H54 (cell line): ENCODE data around the gene GPC1.
"Not testable (repeated sequence)": the region's sequence is repeated elsewhere in the genome, so short reads cannot be mapped to it uniquely, and the experiment has no call there.

Experiments used
- DNase-seq: peaks from one replicate; pipeline ENCODE4 v3.0.0; 2011; ENCODE audit warnings: low spot score, mixed read lengths; ENCODE audit not compliant: insufficient read length
- FAIRE-seq: peaks from 3 replicates; lab custom pipeline; 2011; peaks lifted over from hg19 to GRCh38; lab: Jason Lieb, UNC
- POLR2A ChIP-seq: IDR thresholded peaks from 2 replicates; pipeline ENCODE4 v1.6.1; 2011; ENCODE audit warnings: low read depth, mild to moderate bottlenecking, low read length

Gene GPC1, protein sequence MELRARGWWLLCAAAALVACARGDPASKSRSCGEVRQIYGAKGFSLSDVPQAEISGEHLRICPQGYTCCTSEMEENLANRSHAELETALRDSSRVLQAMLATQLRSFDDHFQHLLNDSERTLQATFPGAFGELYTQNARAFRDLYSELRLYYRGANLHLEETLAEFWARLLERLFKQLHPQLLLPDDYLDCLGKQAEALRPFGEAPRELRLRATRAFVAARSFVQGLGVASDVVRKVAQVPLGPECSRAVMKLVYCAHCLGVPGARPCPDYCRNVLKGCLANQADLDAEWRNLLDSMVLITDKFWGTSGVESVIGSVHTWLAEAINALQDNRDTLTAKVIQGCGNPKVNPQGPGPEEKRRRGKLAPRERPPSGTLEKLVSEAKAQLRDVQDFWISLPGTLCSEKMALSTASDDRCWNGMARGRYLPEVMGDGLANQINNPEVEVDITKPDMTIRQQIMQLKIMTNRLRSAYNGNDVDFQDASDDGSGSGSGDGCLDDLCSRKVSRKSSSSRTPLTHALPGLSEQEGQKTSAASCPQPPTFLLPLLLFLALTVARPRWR

DNA sequence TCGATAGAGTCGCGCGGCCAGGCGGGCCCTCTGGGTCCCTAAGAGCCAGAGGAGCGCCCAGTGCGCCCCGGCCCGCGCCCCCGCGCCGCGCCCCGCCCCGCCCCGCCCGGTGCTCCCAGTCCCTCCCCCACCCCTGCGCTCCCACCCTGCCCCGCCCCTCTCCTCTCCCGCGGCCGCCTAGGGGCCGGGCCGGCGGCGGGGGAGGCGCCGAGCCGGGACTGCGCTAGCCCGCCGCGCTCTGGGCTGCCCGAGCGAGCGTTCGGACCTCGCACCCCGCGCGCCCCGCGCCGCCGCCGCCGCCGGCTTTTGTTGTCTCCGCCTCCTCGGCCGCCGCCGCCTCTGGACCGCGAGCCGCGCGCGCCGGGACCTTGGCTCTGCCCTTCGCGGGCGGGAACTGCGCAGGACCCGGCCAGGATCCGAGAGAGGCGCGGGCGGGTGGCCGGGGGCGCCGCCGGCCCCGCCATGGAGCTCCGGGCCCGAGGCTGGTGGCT, at the start of gene GPC1:
Gene GPC1, plus strand, starts transcription at position 207 of the 491 bp plus-strand sequence. Its CDS starts 256 bp downstream, at position 463.
- DNase-seq = peak; percentile 82
- FAIRE-seq = no peak
- peak; percentile 58 for TF ChIP-seq POLR2A

- no peak for TF ChIP-seq POLR2A
- DNase-seq (no peak), FAIRE-seq (no peak)
Measured at GRCh38 chr2:240386326-240386725, 49.1 kb upstream of the GPC1 start.

DNA sequence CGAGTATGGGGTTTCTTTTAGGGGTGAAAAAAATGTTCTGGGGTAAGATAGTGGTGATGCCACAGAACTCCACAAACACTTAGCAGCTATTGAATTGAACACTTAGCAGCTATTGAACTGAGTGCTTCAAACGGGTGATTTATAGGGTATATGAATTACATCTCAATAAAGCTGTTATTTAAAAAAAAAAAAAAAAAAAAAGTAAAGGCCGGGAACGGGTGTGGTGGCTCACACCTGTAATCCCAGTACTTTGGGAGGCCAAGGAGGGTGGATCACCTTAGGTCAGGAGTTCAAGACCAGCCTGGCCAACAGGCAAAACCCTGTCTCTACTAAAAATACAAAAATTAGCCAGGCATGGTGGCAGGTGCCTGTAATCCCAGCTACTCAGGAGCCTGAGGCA, 48.7 kb upstream of the GPC1 start:
- FAIRE-seq, DNase-seq: not testable (repeated sequence)

DNA sequence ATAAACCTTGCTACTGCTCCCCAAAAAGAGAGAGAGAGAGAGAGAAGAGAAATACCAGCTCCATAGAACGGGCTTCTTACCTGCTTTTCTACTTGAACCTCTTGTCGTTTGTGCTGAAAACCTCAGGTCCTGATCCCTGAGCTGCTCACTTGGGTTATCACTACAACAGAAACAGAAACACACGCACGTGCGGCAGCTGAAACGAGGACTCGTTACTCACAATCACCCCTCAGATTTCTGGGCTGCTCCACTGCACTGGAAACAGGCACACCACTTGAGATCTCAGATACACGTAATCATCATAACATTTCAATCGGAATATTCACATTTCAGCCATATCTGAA, 48.2 kb upstream of the GPC1 start:
- no peak for TF ChIP-seq POLR2A
- no peak for FAIRE-seq
- DNase-seq = no peak

DNA sequence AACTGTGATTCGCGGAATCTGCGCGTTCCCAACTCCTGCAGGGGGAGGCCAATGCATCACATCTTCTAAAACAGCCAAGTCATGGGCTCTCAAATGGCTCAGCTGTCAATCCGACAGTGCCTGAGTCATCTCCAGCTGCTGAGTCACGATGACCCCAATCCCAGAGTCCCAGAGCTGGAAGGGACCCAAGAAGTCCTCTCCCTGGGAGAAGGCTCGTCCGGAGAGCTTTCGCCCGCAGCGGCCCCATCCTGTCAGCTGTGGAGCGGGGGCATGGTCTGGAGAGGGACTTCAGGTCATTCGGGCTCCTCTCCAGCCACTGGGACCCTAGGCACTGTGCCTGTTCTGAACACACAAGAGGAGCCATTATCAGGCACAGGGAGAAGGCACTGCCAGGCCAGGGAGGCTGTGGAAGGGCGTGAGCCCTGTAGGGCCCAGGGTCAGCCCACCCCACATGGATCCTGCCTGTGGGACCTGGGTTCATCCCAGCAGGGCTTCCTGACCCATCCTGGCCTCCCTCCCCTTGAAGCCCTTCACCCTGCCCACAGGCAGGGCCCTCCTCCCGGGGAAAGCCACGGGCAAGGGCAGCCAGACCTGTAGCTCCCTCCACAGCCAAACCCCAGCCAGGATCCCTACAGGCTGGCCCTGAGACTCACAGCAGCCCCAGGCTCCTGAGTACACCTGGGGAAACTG, 47.6 kb upstream of the GPC1 start:
- FAIRE-seq (peak; percentile 71), DNase-seq (peak; percentile 87)

DNA sequence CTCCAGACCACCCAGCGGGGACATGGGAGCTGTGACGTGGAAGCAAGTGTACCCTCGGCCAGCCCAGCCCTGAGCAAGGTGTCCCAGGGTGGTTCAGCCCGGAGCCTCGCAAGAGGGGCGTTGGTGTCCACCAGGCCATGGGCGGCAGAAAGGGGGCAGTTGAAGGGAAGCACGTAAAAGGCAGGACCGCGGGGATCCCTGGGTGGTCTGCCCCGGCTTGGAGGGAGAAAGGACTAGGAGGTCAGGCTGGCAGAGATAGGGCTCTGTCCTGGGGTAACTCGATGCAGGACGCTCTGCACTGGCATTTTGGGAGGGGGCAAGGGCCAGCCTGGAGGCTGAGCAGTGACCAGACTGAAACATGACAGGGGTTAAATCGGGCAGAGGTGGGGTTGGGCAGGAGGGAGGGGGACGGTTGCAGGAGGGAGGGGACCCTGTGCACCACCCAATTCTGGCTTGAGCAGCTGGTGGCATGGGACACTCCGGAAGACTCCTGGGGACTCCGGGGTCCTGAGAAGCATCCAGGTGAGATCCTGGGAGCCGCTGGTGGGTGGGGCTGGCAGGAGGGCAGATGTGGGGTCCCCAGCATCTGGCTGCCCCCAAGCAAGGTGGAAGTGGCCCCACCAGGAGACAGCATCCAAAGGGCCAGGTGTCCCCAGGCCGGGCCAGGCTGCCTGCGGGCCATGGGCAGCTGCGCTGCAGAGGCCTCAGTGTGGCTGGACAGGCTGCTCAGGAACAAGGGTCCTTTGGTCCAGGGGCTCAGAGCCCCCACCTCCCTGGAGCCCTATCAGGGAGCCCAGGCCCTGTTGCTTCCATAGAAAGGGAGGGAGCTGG, 46.8 kb upstream of the GPC1 start:
- FAIRE-seq (no peak), DNase-seq (no peak)
- no peak for TF ChIP-seq POLR2A

More for the DNA sequence above, 47.6 kb upstream of the GPC1 start:
- TF ChIP-seq POLR2A = no peak

DNA sequence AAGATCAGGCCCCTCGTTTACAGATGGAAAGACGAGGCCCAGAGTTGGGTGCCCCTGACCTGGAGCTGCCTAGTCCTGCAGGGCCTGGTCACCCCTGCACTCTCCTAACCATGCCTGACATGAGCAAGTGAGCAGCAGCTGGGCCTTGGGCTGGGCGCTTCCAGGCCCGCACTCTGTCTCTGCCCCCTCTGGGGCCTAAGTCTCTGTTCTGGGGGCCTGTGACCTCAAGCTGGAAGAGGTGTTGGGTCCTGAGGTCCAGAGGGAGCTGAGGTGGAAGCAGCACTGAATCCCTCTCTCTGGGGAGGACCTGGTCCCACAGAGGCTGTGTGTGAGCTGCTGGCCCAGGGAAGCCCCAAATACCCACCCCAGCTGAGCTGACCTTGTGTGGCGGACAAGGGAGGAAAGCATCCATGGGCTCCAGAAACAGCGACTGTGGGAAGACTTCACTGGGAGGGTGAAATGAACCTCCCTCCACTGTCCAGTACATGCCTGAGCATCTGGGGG, 46.1 kb upstream of the GPC1 start:
- FAIRE-seq (no peak), DNase-seq (no peak)
- TF ChIP-seq POLR2A = no peak

DNA sequence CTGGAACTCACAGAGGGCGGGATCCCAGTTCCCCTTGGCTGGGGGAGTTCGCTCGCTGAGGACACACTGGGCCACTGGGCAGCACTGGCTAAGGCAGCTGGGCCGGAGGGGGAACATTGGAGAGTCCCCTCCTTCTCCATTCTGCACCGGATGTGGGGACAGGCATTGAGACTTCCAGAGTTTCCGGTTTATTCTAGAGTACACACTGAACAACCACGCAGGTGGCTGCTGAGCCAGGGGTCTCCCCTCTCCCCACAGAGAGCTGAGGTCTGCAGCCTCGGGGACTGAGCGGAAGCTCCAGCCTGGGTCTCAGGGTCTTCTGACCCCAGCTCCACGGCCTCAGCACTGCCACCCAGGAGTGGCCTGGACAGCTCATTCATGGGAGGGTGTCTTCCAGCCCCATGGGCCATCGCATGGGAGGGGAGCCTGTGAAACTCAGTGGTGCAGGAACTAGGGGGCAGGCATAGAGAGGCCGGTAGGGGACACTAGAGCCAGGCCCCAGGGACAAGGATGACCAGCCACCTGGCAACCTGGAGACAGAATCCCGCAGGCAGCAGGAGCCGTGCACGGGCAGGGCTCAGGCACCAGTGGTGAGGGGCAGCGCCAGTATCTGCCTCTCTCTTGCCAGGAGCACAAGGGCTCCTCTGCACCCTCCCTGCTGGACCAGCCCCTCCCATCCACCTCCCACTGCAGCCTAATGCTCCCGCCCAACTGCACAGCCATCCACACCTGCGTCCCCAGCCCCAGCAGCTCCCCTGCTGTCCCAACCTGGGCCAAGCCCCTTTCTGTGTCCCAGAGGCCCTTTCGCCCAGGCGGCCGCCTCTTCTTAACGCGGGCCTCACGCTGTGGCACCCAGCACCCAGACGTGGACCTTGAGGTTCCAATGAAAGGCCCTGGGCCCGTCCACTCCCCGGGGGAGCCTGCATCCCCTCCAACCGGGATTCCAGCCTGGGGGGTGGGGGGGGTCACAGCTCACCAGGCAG, 45.1 kb upstream of the GPC1 start:
- no peak for TF ChIP-seq POLR2A
- DNase-seq (no peak), FAIRE-seq (no peak)

DNA sequence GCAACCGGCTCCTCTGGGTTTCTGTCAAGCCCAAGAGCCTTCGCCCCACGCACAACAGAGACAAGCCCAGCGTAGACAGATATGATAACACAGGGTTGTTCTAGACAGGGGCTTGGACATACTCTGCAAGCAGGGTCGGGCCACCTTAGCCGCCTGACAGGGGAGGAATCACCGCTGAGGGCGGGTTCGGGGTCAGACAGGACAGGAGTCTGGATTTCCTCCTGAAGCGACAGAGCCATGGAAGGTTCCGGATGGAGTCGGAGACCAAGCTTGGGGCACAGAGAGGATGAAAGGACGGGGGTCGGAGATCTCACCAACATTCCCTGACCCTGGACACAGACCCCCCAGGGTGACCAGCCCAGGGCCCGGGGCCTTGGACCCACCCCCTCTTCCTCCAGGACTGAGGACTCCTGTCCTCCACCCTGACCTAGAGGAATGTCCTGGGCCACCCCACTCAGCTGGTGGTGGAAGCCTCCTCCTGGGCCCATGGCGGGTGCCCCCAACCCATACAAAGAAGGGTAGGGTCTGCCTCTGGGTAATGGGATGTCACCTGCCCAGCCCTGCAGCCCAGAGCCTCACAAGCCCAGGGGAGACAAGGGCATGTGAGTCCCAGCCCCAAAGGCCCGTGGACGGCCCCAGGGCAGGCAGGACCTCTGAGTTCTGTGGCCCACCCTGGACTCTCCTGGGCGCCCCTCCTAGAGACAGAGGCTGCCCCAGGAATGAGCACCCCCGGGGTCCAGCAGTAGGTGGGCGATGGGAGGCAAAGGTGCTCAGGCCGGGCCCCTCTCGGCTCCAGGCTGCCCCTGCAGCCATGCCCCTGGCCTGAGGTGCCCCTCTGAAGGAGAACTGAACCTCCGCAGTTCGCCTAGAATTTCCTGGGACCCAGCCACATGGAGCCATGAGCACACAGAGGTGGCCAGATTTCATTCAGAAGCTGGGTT, 44.1 kb upstream of the GPC1 start:
- FAIRE-seq = no peak
- no peak for DNase-seq
- no peak for TF ChIP-seq POLR2A

GRCh38 chr2:240392084-240392947, 43.1 kb upstream of the GPC1 start:
- DNase-seq (no peak), FAIRE-seq (no peak)
- no peak for TF ChIP-seq POLR2A
